GM19463 (cell line): ENCODE measurements around the gene ZSWIM4.
"Not testable (repeated sequence)": the region's sequence is repeated elsewhere in the genome, so short reads cannot be mapped to it uniquely, and the experiment has no call there.

Experiments
- ATAC-seq: cut with Tn5 transposase; IDR thresholded peaks from one replicate; pipeline ENCODE4 v1.9.1; 2021; ENCODE audit warnings: mild to moderate bottlenecking, moderate library complexity; ENCODE audit not compliant: unreplicated experiment

Gene ZSWIM4

DNA sequence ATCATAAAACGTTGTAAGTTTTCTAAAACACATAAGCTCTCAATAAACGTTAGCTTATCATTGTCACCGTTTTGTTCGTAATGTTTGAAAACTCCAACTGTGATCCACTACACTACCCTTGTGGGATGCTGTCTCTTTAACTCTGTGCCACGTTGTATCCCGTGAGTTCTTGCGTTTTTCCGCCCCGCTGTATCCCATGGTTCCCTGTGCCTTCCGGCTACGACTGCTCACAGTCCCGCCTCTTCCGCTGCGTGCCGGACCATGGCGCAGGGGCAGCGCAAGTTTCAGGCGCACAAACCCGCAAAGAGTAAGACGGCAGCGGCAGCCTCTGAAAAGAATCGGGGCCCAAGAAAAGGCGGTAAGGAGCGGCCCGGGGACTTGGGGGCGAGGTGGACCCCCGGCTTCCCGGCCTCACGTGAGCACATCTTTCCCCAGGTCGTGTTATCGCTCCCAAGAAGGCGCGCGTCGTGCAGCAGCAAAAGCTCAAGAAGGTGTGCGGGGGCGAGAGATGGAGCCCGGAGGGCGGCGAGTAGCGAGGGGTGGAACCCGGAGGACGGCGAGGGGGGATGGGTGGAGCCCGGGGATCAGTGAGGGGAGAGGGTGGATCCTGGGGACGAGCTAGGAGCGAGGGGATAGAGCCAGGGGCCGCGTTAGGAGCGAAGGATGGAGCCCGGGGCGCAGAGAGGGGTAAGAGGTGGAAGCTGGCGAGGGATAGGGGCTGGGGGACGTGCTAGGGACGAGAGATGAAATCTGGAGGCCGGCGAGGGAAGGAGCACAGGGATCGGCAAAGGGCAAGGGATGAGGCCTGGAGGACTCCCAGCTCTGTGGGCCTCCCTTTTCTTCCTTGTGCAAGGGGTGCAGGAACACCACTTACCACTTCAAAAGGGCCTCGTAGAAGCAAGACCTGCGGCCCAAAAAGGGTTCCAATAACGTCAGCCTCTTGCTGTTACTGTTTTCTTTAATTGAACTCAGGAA lies 20.7 kb upstream of the ZSWIM4 start, which contains the start of gene C19orf53:
C19orf53 (plus strand) TSS at position 240 of the 975 bp plus-strand sequence; CDS start at position 262, 22 bp downstream.
- peak; percentile 96 for ATAC-seq

GRCh38 chr19:13778398-13778797 lies 16.8 kb upstream of the ZSWIM4 start:
- no peak for ATAC-seq

DNA sequence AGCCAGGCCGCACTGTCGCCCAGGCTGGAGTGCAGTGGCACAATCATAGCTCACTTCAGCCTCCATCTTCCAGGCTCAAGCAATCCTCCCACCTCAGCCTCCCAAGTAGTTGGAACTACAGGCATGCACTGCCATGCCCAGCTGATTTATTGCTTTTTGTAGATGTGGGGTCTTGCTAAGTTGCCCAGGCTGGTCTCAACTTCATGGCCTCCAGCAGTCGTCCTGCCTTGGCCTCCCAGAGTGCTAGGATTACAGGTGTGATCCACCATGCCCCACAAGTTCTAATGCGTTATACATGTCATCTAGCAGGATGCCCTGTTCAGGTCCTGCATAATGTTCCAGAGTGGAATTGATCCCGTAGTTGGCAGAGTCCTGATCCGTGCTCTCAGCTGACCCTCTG lies 16.4 kb upstream of the ZSWIM4 start:
- no peak for ATAC-seq

DNA sequence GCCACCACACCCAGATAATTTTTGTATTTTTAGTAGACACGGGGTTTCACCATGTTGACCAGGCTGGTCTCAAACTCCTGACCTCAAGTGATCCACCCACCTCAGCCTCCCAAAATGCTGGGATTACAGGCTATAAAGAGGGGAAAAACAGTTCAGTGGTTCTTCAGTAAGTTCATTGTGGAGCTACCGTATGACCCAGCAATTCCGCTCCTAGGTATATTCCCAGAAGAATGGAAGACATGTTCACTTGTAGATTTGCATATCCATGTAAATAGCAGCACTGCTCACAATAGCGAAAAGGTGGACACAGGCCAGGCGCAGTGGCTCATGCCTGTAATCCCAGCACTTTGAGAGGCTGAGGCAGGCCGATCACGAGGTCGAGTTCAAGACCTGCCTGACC lies 15.4 kb upstream of the ZSWIM4 start:
- not testable (repeated sequence) for ATAC-seq

DNA sequence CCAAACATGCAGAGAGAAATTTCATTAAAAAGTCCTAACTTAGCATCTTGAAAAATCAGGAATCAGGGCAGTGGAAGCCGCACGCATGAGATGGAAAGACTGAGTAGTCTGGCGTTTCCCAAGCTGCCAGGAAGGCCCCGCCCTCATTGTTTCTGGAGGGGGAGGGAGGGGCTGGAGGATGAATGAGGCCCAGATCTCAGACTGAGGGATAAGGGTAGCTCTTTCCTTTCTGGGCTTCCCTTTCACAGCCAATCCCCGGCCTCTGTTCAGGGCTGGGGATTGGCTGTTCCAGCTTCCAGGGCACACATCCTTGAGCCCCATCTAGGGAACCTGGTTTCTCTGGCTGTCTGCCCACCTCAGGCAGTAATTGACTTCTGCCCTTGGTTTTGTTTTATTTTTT lies 13.7 kb upstream of the ZSWIM4 start:
- no peak for ATAC-seq

GRCh38 chr19:13782537-13782936 lies 12.7 kb upstream of the ZSWIM4 start:
- ATAC-seq: no peak

- no peak for ATAC-seq
Measured at GRCh38 chr19:13783565-13784500, 11.4 kb upstream of the ZSWIM4 start.

GRCh38 chr19:13784731-13785452 lies 10.4 kb upstream of the ZSWIM4 start:
- no peak for ATAC-seq

- no peak for ATAC-seq
Measured at GRCh38 chr19:13788991-13789390, 6.3 kb upstream of the ZSWIM4 start.

DNA sequence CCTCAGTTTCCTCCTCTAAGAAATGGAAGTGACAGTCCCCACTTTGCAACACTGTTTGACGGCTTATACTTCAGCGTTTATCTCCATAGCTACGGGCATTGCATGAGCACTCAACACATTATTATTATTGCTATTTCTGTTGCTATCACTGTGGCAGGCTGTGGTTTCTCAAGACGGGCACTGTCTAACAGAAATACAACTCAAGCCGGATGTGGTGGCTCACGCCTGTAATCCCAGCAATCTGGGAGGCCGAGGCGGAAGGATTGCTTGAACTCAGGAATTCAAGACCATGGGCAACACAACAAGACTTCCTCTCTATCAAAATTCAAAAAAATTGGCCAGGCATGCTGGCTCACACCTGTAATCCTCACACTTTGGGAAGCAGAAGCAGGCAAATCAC lies 4.9 kb upstream of the ZSWIM4 start:
- ATAC-seq: no peak

DNA sequence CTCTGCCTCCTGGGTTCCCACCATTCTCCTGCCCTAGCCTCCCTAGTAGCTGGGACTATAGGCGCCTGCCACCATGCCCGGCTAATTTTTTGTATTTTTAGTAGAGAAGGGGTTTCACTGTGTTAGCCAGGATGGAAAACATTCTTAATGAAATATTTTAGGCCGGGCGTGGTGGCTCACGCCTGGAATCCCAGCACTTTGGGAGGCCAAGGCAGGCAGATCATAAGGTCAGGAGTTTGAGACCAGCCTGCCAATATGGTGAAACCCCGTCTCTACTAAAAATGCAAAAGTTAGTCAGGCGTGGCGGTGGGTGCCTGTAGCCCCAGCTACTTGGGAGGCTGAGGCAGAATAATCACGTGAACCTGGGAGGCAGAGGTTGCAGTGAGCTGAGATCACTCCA lies 1.9 kb upstream of the ZSWIM4 start:
- not testable (repeated sequence) for ATAC-seq

DNA sequence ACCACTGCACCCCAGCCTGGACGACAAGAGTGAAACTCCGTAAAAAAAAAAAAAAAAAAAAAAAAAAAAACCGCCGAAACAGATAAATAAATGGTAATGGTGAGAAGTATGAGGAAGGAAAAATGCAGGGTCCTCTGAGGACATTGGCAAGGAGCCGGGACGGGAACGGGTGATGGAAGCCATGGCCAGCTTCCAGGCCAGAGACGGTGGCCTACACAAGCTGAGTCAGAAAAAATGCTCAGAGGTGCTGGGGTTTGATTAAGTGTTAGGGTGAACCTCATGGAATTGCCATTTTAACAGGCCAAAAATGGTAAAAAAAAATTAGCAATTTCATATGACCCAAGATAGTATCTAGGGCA lies 866 bp upstream of the ZSWIM4 start:
- ATAC-seq: no peak

GRCh38 chr19:13795595-13796300 lies 505 bp downstream of the ZSWIM4 start:
- ATAC-seq: peak; percentile 33

GRCh38 chr19:13796301-13797057 lies 1.2 kb downstream of the ZSWIM4 start:
- ATAC-seq: no peak

DNA sequence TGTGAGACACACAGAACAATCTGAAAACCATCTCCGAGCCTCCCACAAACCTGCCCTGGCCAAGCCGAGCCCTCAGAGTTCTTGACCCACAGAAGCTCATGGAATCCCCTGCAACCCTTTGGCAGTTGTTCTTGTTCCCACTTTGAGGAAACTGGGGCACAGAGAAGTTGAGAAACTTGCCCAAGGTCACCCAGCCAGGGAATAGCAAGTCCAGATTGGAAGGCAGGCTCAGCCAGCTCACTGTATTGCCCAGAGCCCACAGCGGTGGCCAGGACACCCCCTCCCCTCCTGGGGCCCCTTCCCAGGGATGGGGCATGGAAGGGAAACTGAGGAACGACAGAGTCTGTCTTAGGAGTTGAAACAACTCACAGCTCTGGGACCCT lies 1.8 kb downstream of the ZSWIM4 start:
- no peak for ATAC-seq

DNA sequence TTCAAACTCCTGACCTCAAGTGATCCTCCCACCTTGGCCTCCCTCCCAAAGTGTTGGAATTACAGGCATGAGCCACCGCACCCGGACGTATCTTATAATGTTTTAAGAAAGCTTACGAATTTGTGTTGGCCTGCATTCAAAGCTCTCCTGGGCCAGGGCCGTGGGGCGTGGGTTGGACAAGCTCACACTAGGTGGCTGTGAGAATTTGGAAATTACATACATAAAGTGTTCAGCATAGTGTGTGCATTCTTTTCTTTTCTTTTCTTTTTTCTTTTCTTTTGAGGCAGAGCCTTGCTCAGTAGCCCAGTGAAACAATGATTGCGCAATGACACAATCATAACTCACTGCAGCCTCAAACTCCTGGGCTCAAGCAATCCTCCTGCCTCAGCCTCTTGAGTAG lies 2.6 kb downstream of the ZSWIM4 start:
- no peak for ATAC-seq

DNA sequence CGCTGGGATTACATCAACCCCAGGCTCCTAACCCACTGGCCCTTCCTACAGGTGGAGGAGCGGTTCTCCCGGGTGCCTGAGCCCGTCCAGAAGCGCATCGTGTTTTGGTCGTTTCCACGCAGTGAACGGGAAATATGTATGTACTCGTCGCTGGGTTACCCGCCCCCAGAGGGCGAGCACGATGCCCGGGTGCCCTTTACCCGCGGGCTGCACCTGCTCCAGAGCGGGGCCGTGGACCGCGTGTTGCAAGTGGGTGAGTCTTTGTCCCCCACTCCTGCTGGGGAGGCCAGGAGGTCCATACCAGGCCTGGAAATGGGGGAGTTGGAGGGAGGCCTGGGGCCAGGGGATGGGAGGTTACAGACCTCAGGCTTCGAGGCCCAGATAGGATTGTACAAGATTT lies 4.4 kb downstream of the ZSWIM4 start:
- no peak for ATAC-seq

GRCh38 chr19:13803038-13803437 lies 7.8 kb downstream of the ZSWIM4 start:
- ATAC-seq: no peak

DNA sequence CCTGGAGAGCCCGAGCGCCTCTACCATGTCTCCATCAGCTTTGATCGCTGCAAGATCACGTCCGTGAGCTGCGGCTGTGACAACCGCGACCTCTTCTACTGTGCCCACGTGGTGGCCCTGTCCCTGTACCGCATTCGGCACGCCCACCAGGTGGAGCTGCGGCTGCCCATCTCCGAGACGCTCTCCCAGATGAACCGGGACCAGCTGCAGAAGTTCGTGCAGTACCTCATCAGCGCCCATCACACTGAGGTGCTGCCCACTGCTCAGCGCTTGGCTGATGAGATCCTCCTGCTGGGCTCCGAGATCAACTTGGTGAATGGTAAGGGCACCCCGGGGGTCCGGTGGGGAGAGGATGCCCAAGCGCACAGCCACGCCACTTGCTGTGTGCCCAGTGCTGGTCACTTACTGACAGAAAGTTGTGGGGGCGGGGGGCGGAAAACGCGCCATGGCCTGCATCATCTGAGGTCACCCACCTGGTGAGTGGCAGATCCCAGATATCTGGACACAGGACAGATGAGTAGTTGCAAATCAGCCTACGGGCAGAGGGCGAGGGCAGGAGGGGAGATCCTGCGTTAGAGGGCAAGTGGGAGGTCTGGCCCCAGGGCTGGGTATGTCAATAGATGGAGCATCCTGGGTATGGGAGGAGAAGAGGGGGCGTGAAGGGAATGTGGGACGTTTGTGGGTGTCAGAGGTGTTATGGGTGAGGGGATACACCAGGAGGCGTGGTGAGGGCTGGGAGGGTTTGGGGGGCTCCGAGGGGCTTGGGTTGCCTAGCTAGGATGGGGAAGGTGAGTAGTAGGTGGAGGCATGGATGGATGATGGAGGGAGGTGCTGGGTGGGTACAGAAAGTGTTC lies 9.8 kb downstream of the ZSWIM4 start:
- ATAC-seq: no peak
